Keratinocyte (primary cell): Measurements from ENCODE around the gene FBXO40. TPM values are rescaled to one million over a fixed set of nuclear protein-coding genes. Genes with fewer than 3 reads are reported as not detected.

Experiments used
- DNase-seq: peaks from one replicate; pipeline ENCODE4 v3.0.0-alpha.2; 2011; ENCODE audit warnings: low read depth, missing footprints, low spot score
- FAIRE-seq: peaks from 2 replicates; lab custom pipeline; 2011; peaks lifted over from hg19 to GRCh38; lab: Jason Lieb, UNC
- H2AFZ ChIP-seq: 2 replicates; pipeline ENCODE4 v1.6.0; 2012; ENCODE audit warnings: low read length, control low read depth, inconsistent platforms; ENCODE audit not compliant: control insufficient read depth
- H3K27ac ChIP-seq: 2 replicates; pipeline ENCODE4 v1.5.1; 2011; ENCODE audit warnings: low read length; ENCODE audit not compliant: control insufficient read depth, insufficient read depth
- H3K27me3 ChIP-seq: 3 replicates; pipeline ENCODE4 v1.6.0; 2011; ENCODE audit warnings: low read length; ENCODE audit not compliant: control insufficient read depth, insufficient read depth; ENCODE audit errors: extremely low read depth
- H3K36me3 ChIP-seq, 2 experiments: 2 replicates in 1 of 2; 3 replicates in 1 of 2; pipeline ENCODE4 v1.5.1; 2011; ENCODE audit warnings: low read length in 2 of 2, mild to moderate bottlenecking in 1 of 2; ENCODE audit not compliant: control insufficient read depth in 2 of 2, insufficient read depth in 2 of 2; ENCODE audit errors: extremely low read depth in 1 of 2
- H3K4me1 ChIP-seq: 3 replicates; pipeline ENCODE4 v1.5.1; 2011; ENCODE audit warnings: low read length; ENCODE audit not compliant: control insufficient read depth, insufficient read depth; ENCODE audit errors: extremely low read depth
- H3K4me2 ChIP-seq: 3 replicates; pipeline ENCODE4 v1.6.0; 2011; ENCODE audit warnings: low read depth, low read length; ENCODE audit not compliant: control insufficient read depth, insufficient read depth; ENCODE audit errors: extremely low read depth
- H3K4me3 ChIP-seq, 3 experiments: fragments of 200-600 bp in 1 of 3; sonication (generic) in 1 of 3; 2 replicates in 2 of 3; 3 replicates in 1 of 3; pipeline ENCODE4 v1.5.1; 2011 to 2016; ENCODE audit warnings: low read length in 3 of 3, mild to moderate bottlenecking in 3 of 3, control low read depth in 2 of 3, inconsistent platforms in 1 of 3, low read depth in 1 of 3, mixed read lengths in 1 of 3, mixed run types in 1 of 3, moderate library complexity in 1 of 3; ENCODE audit not compliant: control insufficient read depth in 2 of 3, insufficient read depth in 2 of 3; ENCODE audit errors: extremely low read depth in 1 of 3
- H3K79me2 ChIP-seq: 2 replicates; pipeline ENCODE4 v1.6.0; 2012; ENCODE audit warnings: low read length; ENCODE audit not compliant: control insufficient read depth, insufficient read depth
- H3K9ac ChIP-seq: 3 replicates; pipeline ENCODE4 v1.6.0; 2011; ENCODE audit warnings: low read length; ENCODE audit not compliant: control insufficient read depth, insufficient read depth; ENCODE audit errors: extremely low read depth
- H3K9me1 ChIP-seq: 3 replicates; pipeline ENCODE4 v1.6.0; 2011; ENCODE audit warnings: low read length; ENCODE audit not compliant: control insufficient read depth, insufficient read depth; ENCODE audit errors: extremely low read depth
- H3K9me3 ChIP-seq: 2 replicates; pipeline ENCODE4 v1.5.1; 2012; ENCODE audit warnings: low read depth, low read length; ENCODE audit not compliant: control insufficient read depth
- H4K20me1 ChIP-seq: 3 replicates; pipeline ENCODE4 v1.6.0; 2011; ENCODE audit warnings: low read length; ENCODE audit not compliant: control insufficient read depth, insufficient read depth; ENCODE audit errors: extremely low read depth
- CTCF ChIP-seq, 3 experiments: IDR thresholded peaks in 1 of 3; conservative IDR thresholded peaks in 1 of 3; optimal IDR thresholded peaks in 1 of 3; 2 replicates in 2 of 3; 3 replicates in 1 of 3; pipeline versions ENCODE3 to v1.5.1; 2011; ENCODE audit warnings: low read length in 3 of 3, mild to moderate bottlenecking in 3 of 3, moderate library complexity in 2 of 3, control low read depth in 1 of 3, inconsistent platforms in 1 of 3; ENCODE audit not compliant: insufficient read depth in 2 of 3; ENCODE audit errors: extremely low read depth in 1 of 3
- EZH2 ChIP-seq: IDR thresholded peaks from one replicate; pipeline ENCODE4 v1.6.1; 2012; ENCODE audit warnings: inconsistent platforms, mild to moderate bottlenecking, low read length, moderate library complexity
- dilution Hi-C: fragments of 300-500 bp; cut with MboI; formaldehyde crosslinking; loops from one replicate; pipeline ENCODE4 v1.7.0; 2020; ENCODE audit warnings: low sequenced_read_pairs; ENCODE audit not compliant: extremely low pct_ligation_motif_present
- polyA plus RNA-seq, 5 experiments: library from polyadenylated mRNA; depleted of rRNA in 3 of 5; stranded (reverse) in 3 of 5; stranded (forward) in 1 of 5; unstranded in 1 of 5; fragments of >200 nt; gene quantifications; 1 replicate in 1 of 5; 2 replicates in 3 of 5; 3 replicates in 1 of 5; pipeline versions ENCODE4 v1.2.1 to v1.2.3, GENCODE V29; 2011 to 2012; ENCODE audit warnings: missing spikeins in 2 of 5, low read depth in 1 of 5, low replicate concordance in 1 of 5

The FBXO40 gene
- polyA plus RNA-seq, 1 donor (not counting 4 experiments of a cell fraction or from before 2014, with no cell fraction given) = not detected

GRCh38 chr3:121649645-121650044 is 56.5 kb downstream of the FBXO40 start:
- Histone ChIP-seq H4K20me1 (no peaks in the 10 kb centered on the region), H3K9me3 (no peaks in the 10 kb centered on the region), H3K27me3 (no peaks in the 10 kb centered on the region), H3K27ac (no peak overlapping the region), H3K4me2 (no peak overlapping the region), H3K9ac (no peak overlapping the region), H3K4me3 (no peak overlapping the region), H2AFZ (no peak overlapping the region), H3K4me1 (no peaks in the 10 kb centered on the region), H3K36me3 (no peaks in the 10 kb centered on the region), H3K79me2 (no peaks in the 10 kb centered on the region), H3K9me1 (no peaks in the 10 kb centered on the region)
- no peak for FAIRE-seq
- no peak for TF ChIP-seq CTCF (optimal IDR thresholded peaks at IDR 0.05 in 1 of 3, IDR thresholded peaks at IDR 0.05 in 1 of 3, conservative IDR thresholded peaks at IDR 0.05 in 1 of 3; ENCODE audit: extremely low read depth in 1 of 3, insufficient read depth in 2 of 3, low read length in 3 of 3)
- no peak for TF ChIP-seq EZH2
- no peak for DNase-seq
- dilution Hi-C loops = no loop called here

DNA sequence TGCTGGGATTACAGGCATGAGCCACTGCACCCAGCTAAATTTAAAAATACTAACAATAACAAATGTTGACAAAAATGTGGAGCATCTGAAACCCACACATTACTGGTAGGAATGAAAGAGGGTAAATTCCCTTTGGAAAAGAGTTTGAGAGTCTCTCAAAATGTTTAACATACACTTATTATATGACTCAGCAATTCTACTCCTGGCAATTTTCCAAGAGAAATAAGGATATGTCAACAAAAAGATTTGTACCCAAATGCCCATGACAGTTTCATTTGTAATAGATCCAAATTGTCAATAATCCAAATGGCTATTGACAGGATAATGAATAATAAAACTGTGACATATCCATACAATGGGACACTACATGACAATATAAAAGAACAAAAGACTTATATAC is 58.5 kb downstream of the FBXO40 start:
- Histone ChIP-seq H3K9ac (no peak overlapping the region), H3K9me3 (no peaks in the 10 kb centered on the region), H3K4me2 (no peak overlapping the region), H3K27ac (no peak overlapping the region), H3K36me3 (no peaks in the 10 kb centered on the region), H3K9me1 (no peaks in the 10 kb centered on the region), H4K20me1 (no peaks in the 10 kb centered on the region), H3K27me3 (no peaks in the 10 kb centered on the region), H2AFZ (no peak overlapping the region), H3K4me3 (no peak overlapping the region), H3K79me2 (no peaks in the 10 kb centered on the region), H3K4me1 (no peaks in the 10 kb centered on the region)
- dilution Hi-C loops = no loop called here
- TF ChIP-seq EZH2 (no peak), CTCF (optimal IDR thresholded peaks at IDR 0.05 in 1 of 3, IDR thresholded peaks at IDR 0.05 in 1 of 3, conservative IDR thresholded peaks at IDR 0.05 in 1 of 3; ENCODE audit: extremely low read depth in 1 of 3, insufficient read depth in 2 of 3, low read length in 3 of 3) (no peak)
- DNase-seq = no peak
- no peak for FAIRE-seq
